Erythroblast (primary cell): ENCODE data around the gene FIP1L1.
A peak's percentile ranks its signal among the peaks of the same experiment; 100 is the strongest.
"Not testable (repeated sequence)": the region's sequence is repeated elsewhere in the genome, so short reads cannot be mapped to it uniquely, and the experiment has no call there.

Experiments used
- DNase-seq, 2 experiments: peaks; one replicate each; lab custom pipeline; 2025; lab: John Stamatoyannopoulos, UW
- GATA1 ChIP-seq: IDR thresholded peaks from 2 replicates; pipeline ENCODE4 v1.6.1; 2011; ENCODE audit warnings: low read depth, mild to moderate bottlenecking, control low read depth, low read length, moderate library complexity
- POLR2A ChIP-seq: IDR thresholded peaks from 2 replicates; pipeline ENCODE4 v1.6.1; 2011; ENCODE audit warnings: mild to moderate bottlenecking, low read length

The FIP1L1 gene

GRCh38 chr4:53365486-53366300 lies 11.7 kb upstream of the FIP1L1 start, which contains the start of gene SCFD2:
SCFD2 (minus strand) TSS chr4:53366061.
- peak; percentile 95 to 96 for DNase-seq
- TF ChIP-seq GATA1: no peak
- TF ChIP-seq POLR2A: peak; percentile 67

- DNase-seq: no peak
These were observed 11.1 kb upstream of the FIP1L1 start for GRCh38 chr4:53366301-53366716.

GRCh38 chr4:53367721-53368120 lies 9.7 kb upstream of the FIP1L1 start:
- TF ChIP-seq GATA1 (no peak), POLR2A (no peak)
- DNase-seq: no peak

More at GRCh38 chr4:53366301-53366716, 11.1 kb upstream of the FIP1L1 start:
- TF ChIP-seq POLR2A (no peak), GATA1 (no peak)

DNA sequence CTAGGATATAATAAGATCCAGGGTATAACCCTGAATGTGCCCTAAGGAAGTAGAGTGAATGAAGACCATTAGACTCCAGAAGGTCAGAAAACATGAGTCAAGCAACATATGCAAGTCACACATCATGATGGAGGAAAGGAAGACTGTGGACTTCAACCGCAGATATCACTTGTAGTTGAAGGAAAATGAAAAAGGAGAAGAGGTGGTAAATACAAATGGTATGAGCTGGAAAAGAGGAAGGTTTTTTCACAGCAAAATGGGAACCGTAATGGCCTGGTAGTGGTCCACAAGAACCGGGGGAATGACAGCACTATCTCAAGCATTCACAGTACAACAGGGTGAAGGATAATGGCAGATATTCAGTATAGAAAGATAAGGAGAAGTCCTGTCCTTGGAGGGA lies 6.4 kb upstream of the FIP1L1 start:
- no peak for DNase-seq

DNA sequence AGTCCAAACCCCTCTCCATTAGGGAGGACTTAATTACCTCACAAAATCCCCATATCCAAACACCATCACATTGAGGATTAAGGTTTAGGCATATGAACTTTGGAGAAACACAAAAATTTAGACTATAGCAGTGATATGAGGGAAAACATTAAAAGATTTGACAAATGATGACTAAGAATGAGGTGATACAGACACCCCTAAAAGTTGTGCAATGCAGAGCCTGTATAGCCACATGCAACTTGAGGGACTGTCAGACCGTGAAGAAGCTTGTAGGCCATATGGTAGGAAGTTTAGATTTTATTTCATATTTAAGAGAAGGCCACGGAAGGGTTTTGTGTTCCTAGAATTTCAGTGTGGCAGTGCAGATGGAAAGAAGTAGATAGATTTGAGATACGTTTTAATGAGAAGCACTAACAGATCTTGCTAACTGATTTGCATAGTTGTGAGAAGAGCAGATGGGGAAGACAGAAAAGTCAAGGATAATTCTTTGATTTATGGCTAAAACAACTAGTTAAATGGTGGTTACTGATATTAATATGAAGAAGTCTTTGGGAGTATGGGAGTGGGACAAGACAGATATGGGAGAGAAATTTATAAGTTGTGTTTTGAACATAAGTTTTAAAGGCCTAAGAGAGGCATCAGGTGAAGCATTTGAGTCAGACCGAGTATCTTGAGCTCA lies 5.5 kb upstream of the FIP1L1 start:
- no peak for DNase-seq
- TF ChIP-seq POLR2A (no peak), GATA1 (no peak)

More for the DNA sequence above, 6.4 kb upstream of the FIP1L1 start:
- TF ChIP-seq GATA1 (no peak), POLR2A (no peak)

DNA sequence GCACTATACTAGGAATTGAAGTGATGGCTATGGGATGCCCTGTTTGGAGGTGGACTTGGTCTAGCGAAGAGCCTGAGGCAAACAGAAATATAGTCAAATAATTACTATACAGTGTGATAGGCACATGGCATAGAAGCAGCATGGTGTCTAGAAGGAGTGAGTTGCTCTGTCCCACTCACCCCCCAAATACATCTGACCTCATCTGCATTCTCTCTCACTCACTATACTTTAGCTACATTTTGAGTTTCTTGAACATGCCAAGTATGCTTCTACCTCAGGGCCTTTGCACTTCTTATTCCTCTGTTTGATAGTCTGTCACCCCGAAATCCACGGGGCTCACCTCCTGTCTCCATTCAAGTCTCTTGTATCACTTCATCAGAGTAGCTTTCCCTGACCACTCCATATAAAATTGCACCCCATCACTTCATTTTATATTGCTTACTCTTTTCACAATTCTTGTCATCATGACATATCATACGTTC lies 2.6 kb upstream of the FIP1L1 start:
- TF ChIP-seq POLR2A: no peak
- TF ChIP-seq GATA1: no peak
- DNase-seq: no peak

DNA sequence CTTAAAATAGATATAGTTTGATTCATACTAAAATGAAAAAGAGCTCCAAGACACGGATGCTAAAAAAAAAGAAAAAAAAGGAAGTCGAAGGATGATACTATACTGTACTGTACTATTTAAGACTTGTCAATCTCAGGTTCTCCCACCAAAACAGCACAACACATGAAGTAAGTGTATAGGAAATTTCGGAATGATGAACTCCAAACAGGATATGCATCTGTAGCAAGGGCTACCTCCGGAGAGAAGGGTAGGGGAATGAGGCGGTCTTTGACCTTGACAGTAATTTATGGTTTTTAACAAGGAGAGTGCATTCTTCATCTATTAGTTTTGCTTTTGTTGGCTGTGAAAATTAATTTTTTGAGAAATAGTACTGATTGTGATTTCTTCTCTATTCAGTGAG lies 541 bp upstream of the FIP1L1 start:
- DNase-seq: peak in 1 of 2 experiments; percentile 40
- TF ChIP-seq POLR2A (no peak), GATA1 (no peak)

GRCh38 chr4:53378171-53378482 lies 686 bp downstream of the FIP1L1 start:
- no peak for TF ChIP-seq GATA1
- TF ChIP-seq POLR2A: no peak
- DNase-seq: no peak

DNA sequence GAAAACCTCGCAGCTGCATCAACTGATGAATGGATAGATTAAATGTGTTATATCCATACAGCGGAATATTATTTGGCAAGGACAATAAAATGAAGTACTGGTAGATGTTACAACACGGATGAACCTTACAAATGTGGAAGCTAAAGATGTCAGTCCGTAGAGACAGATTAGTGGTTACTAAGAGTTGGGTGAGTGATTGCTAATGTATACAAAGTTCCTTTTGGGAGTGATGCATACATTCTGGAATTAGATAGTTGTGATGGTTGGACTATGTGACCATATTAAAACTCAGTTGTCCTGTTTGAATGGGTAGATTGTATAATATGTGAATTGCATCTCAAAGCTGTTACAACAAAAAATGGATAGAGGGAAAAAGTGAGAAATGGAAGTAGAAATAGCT lies 2.8 kb downstream of the FIP1L1 start:
- no peak for DNase-seq
- TF ChIP-seq POLR2A (no peak), GATA1 (no peak)

GRCh38 chr4:53409479-53409878 lies 32.0 kb downstream of the FIP1L1 start:
- DNase-seq: not testable (repeated sequence)

- DNase-seq: no peak
- TF ChIP-seq GATA1 (no peak), POLR2A (no peak)
These were observed 41.8 kb downstream of the FIP1L1 start for GRCh38 chr4:53419208-53419607.

DNA sequence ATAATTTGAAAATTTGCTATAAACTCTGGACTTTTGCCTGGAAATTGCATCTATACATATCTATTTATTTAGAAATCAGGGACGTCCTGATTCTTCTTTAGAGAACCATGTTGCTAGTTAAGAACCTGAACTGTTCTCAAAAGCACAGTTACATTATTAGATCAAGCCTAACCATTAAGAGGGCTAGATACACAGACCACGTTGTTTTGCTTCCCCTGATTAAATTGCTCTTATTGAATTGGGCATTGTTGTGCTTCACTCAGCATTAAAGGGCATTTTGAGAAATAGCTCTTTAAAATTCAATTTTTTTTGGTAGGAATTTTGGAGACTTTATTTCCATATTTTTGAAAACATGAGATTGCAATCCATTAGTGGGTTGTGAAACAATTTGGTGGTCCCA lies 44.4 kb downstream of the FIP1L1 start:
- no peak for TF ChIP-seq POLR2A
- TF ChIP-seq GATA1: no peak
- DNase-seq: no peak

DNA sequence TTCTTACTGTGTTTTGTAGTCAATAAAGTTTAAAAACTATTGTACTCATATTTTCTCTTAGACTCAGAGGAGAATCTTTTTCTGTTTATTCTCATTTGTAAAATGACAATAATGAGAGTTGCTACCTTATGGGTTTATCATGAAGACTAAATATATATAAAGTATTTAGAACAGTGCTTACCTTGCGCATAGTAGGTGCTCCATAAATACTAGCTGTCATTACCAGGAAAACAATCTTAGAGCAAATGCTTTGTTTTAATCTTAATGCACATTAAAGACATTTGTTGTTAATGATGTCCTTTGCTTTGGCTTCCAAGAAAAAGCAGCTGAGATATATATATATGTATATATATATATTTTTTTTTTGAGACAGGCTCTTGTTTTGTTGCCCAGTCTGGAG lies 44.9 kb downstream of the FIP1L1 start:
- no peak for DNase-seq
- TF ChIP-seq POLR2A: no peak
- no peak for TF ChIP-seq GATA1

DNA sequence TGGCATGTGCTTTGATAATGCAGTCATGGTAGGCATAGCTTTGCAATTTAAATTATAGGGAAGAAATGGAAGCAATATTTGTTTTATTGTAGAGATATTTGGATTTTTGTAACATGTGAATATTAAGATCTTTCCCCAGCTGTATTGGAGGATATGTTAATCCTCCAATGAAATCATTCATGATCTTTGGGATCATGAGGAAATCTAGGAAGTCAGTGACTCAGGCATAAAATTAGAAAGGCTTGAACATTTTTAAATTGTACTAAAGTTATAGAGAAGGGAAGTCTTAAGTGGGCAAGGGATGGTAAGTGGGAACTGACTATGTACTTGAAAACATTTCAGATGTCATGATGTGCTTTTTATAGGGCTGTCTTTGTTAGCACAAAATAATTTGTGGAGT lies 46.8 kb downstream of the FIP1L1 start:
- TF ChIP-seq POLR2A (no peak), GATA1 (no peak)
- no peak for DNase-seq

DNA sequence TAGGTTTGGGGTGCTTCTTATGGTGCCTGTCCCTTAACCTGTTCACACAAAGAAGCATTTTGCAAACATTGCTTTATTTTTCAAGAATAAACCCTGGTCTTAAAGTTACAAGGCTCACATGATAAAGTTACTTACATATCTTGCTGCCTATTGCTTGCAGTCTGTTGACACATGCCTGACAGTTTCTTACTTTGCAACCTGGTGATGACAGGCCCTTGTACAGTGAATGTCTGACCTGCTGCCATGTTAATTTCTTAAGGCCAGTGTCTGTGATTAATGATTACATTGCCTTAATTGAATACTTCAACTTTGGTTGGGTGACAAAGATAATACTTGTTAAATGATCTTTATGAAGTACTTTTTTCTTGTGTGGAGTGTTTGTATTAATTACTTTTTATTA lies 49.9 kb downstream of the FIP1L1 start:
- no peak for DNase-seq
- TF ChIP-seq POLR2A: no peak
- TF ChIP-seq GATA1: no peak
